GM12892 (cell line): ENCODE measurements around the gene DOP1A.

Source experiments
- POLR2A ChIP-seq: IDR thresholded peaks from 2 replicates; pipeline ENCODE4 v1.6.1; 2011; ENCODE audit warnings: low read depth, low read length, control low read depth
- POLR2AphosphoS5 ChIP-seq: IDR thresholded peaks from 2 replicates; pipeline ENCODE4 v1.6.1; 2011; ENCODE audit warnings: low read depth, low read length, control low read depth

- TF ChIP-seq POLR2A, result no peak
- TF ChIP-seq POLR2AphosphoS5, result no peak
These were observed 30.2 kb downstream of the DOP1A start for GRCh38 chr6:83097675-83098074.
